HG03039 (cell line): ENCODE measurements around the gene FOXK2.
A peak's percentile ranks its signal among the peaks of the same experiment; 100 is the strongest.

ENCODE experiments used
- ATAC-seq: cut with Tn5 transposase; IDR thresholded peaks from one replicate; pipeline ENCODE4 v1.9.1; 2021; ENCODE audit warnings: mild to moderate bottlenecking, moderate library complexity; ENCODE audit not compliant: unreplicated experiment

FOXK2 gene

GRCh38 chr17:82630212-82630611 lies 110.7 kb downstream of the FOXK2 start:
- ATAC-seq, result no peak

- no peak for ATAC-seq
Measured at GRCh38 chr17:82631544-82631943, 112.0 kb downstream of the FOXK2 start.

- no peak for ATAC-seq
Measured at GRCh38 chr17:82632451-82632850, 112.9 kb downstream of the FOXK2 start.

- ATAC-seq, result no peak
Measured at GRCh38 chr17:82633343-82633742, 113.8 kb downstream of the FOXK2 start.

- ATAC-seq, result no peak
Measured at GRCh38 chr17:82636626-82637598, 117.4 kb downstream of the FOXK2 start.

GRCh38 chr17:82638183-82638773 lies 118.7 kb downstream of the FOXK2 start:
- ATAC-seq, result no peak

- ATAC-seq, result no peak
Measured at GRCh38 chr17:82639628-82640027, 120.1 kb downstream of the FOXK2 start.

GRCh38 chr17:82640036-82640435 lies 120.5 kb downstream of the FOXK2 start:
- no peak for ATAC-seq

GRCh38 chr17:82642022-82642421 lies 122.5 kb downstream of the FOXK2 start:
- ATAC-seq, result no peak

- no peak for ATAC-seq
Measured at GRCh38 chr17:82644148-82644547, 124.6 kb downstream of the FOXK2 start.

- ATAC-seq, result no peak
Measured at GRCh38 chr17:82645516-82645915, 126.0 kb downstream of the FOXK2 start.

- ATAC-seq, result peak; percentile 26
Measured at GRCh38 chr17:82647593-82648164, 128.1 kb downstream of the FOXK2 start.

GRCh38 chr17:82648165-82648668 lies 128.7 kb downstream of the FOXK2 start, which contains the start of gene WDR45B:
Gene WDR45B, minus strand, starts transcription at chr17:82648444. Its CDS starts 104 bp downstream, at chr17:82648340.
- ATAC-seq, result peak; percentile 66

GRCh38 chr17:82648742-82649331 lies 129.3 kb downstream of the FOXK2 start:
- ATAC-seq, result no peak

GRCh38 chr17:82649501-82650261 lies 130.1 kb downstream of the FOXK2 start:
- ATAC-seq, result no peak

- no peak for ATAC-seq
Measured at GRCh38 chr17:82650723-82651122, 131.2 kb downstream of the FOXK2 start.

- ATAC-seq, result no peak
Measured at GRCh38 chr17:82653651-82654528, 134.4 kb downstream of the FOXK2 start.
